Adrenal gland (tissue), 12 donors: ENCODE measurements around the gene KCP. TPM values are rescaled to one million over a fixed set of nuclear protein-coding genes. Genes with fewer than 3 reads are reported as not detected.

Experiments
- DNase-seq, 7 donors: peaks; one replicate each; pipeline ENCODE4 v3.0.0-alpha.2; 2019 to 2020
- H3K27ac ChIP-seq, 5 donors: fragments of 200-600 bp; sonication (generic) in 4 of 5; 1 replicate in 3 of 5; 2 replicates in 2 of 5; pipeline versions ENCODE4 v1.5.1 to v1.8.0; 2016 to 2020; ENCODE audit warnings: mild to moderate bottlenecking in 1 of 5
- H3K27me3 ChIP-seq: fragments of 200-600 bp; 2 replicates; pipeline ENCODE4 v1.8.0; 2021
- H3K36me3 ChIP-seq, 2 donors: fragments of 200-600 bp; replicated peaks in 1 of 2; 1 replicate in 1 of 2; 2 replicates in 1 of 2; pipeline versions ENCODE4 v1.5.1 to v1.8.0; 2018 to 2022
- H3K4me1 ChIP-seq, 2 donors: fragments of 200-600 bp; replicated peaks in 1 of 2; 1 replicate in 1 of 2; 2 replicates in 1 of 2; pipeline versions ENCODE4 v1.5.1 to v1.8.0; 2018 to 2021
- H3K4me3 ChIP-seq, 4 donors: fragments of 200-600 bp; sonication (generic) in 3 of 4; one replicate each; pipeline ENCODE4 v1.5.1; 2016 to 2018
- H3K9me3 ChIP-seq, 3 donors: fragments of 200-600 bp; sonication (generic) in 1 of 3; replicated peaks in 1 of 3; 1 replicate in 2 of 3; 2 replicates in 1 of 3; pipeline versions ENCODE4 v1.5.1 to v1.8.0; 2016 to 2021
- CTCF ChIP-seq, 6 experiments: fragments of 450-650 bp in 4 of 6; fragments of 200-600 bp in 2 of 6; sonication (generic) in 1 of 6; IDR thresholded peaks; 1 replicate in 5 of 6; 2 replicates in 1 of 6; pipeline versions ENCODE4 v1.5.1 to v1.8.0; 2016 to 2021; ENCODE audit warnings: antibody characterized with exemption in 6 of 6, mild to moderate bottlenecking in 2 of 6, moderate library complexity in 1 of 6
- POLR2A ChIP-seq, 2 donors: fragments of 450-650 bp; IDR thresholded peaks; one replicate each; pipeline ENCODE4 v1.6.1; 2017; ENCODE audit warnings: antibody characterized with exemption in 2 of 2, mild to moderate bottlenecking in 2 of 2, moderate library complexity in 1 of 2
- WGBS, 4 donors: extraction: QIAGEN DNeasy Blood & Tissue Kit in 2 of 4; methylation state at CpG; one replicate each; pipeline versions ENCODE4 v1.1.5 to v1.1.7; 2013 to 2017; 5-methylcytosine and 5-hydroxymethylcytosine counted together
- intact Hi-C, 2 donors: fragments of 100-400 bp; cut with DNase I; formaldehyde crosslinking; loops; one replicate each; pipeline versions ENCODE4 v1.14.1 to v1.15.0; 2022 to 2023
- polyA plus RNA-seq, 3 donors: library from polyadenylated mRNA; stranded (reverse); fragments of 200-250 nt in 2 of 3; fragments of 350-450 nt in 1 of 3; fragmentation: Illumina TruSeq in 1 of 3; extraction: RNeasy Lipid Tissue Mini Kit (QIAGEN cat#74804) in 1 of 3; gene quantifications; one replicate each; pipeline ENCODE4 v1.2.3, GENCODE V29; 2013 to 2014
- total RNA-seq, 9 donors: library from RNA; depleted of rRNA in 4 of 9; stranded (reverse); fragments of >200 nt in 4 of 9; fragments of 120-200 nt in 1 of 9; fragmentation: NEBNext Ultra II Directional in 1 of 9; extraction: Animal tissue kit (Norgen Biotek cat#: 25700) in 1 of 9; gene quantifications; one replicate each; pipeline versions ENCODE4 v1.1.0 to v1.2.4, GENCODE V29; 2013 to 2023
- donor health status: healthy with polysubstance abuse.
- donor health status: Bipolar disorder and iron deficiency.
- donor health status: DM: yes; HTN: yes; CAD: no.
- donor health status: DM: no; HTN: no; CAD: no.
- donor health status: DM: no; HTN: no; CAD: no.
- donor health status: DM: yes; HTN: yes; CAD: no.

Gene KCP
- total and polyA plus RNA-seq, 12 donors: 0.11 to 8.0 (median 0.37) TPM; not detected in 3

DNA sequence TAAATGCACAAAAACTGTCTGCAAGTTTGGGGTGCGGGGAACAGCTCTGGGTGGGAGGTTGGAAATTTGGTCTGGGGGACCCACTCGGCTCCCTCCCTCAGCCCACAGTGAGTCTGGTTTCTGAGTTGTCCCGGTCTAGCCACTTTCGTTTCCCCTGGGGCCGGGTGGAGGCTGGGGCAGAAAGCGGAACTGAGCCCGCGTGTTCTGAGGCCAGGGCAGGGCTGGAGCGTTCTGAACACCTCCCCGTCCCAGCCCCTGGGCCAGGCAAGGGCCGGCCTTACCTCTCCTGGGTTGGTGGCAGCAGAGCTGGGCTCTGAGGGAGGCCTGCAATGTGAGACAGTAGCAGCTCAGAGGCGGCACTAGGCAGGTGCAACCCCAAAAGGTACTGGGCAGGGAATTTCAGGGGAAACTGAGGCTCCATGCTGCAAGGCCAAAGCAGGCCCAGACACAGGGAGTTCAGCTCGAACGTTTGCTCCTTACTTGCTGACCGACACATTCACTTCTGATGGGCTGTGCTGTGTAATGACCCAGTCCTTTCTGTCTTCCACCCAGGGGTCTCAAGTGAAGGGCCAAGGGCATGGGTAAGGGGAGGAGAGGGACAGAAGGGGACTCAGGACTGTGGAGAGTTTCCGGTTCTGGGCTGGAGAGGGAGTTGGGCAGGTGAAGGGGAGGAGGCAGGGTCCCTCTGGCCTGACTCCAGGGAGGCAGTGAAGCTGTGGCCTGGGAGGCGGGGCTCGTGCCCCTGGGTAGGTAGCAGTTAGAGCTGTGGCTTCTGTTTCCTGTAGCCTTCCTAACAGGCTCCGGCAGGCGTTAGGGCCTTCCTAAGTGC is 30.2 kb upstream of the KCP start:
- Histone ChIP-seq H3K4me1 (peaks cover 3 to 7% of the 10 kb centered on the region in 2 donors), H3K9me3 (no peaks in the 10 kb centered on the region), H3K4me3 (no peak overlapping the region), H3K27me3 (no peaks in the 10 kb centered on the region), H3K36me3 (no peaks in the 10 kb centered on the region), H3K27ac (peak overlapping the region in 3 of 5 donors; percentile 21 to 76 (median 37))
- WGBS, 4 donors: 55 to 78% (median 75%) methylated on average over 11 to 20 of the region's 20 CpGs
- peak in 4 of 7 donors; percentile 52 to 69 (median 54) for DNase-seq
- intact Hi-C loops: no loop called here
- TF ChIP-seq POLR2A (IDR thresholded peaks at IDR 0.05) (peak in 1 of 2 donors; percentile 8), CTCF (IDR thresholded peaks at IDR 0.05) (no peak)

DNA sequence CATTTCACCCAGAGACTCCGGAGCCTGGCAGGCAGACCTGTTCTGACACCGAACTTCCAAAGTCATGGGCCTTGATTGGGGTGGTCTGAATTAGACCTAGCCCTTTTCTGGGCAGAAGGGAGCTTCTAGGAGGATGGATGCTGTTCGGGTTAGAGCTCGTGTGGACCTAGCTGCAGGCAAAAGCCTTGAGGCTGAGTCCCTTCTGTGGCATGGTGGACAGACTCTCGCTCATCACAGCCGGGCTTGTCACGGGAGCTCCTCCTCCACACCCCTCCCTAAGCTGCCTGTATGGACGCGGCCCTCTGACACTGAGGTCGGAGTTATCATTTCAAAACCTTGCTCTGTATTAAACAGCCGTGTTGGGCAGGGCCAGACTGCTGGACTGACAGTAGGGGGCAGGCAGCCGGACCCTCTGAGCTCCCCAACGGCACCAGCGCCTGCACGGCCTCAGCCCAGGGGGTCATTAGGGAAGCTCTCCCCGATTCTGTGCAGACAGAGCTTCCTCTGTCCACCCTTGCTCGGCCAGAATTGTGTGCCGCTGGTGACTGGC is 29.4 kb upstream of the KCP start:
- H3K4me1 ChIP-seq: peaks cover 3 to 7% of the 10 kb centered on the region in 2 donors
- peak overlapping the region in 1 of 4 donors; percentile 66 for H3K4me3 ChIP-seq
- peak in 1 of 7 donors; percentile 49 for DNase-seq
- no peaks in the 10 kb centered on the region for H3K9me3 ChIP-seq
- peak overlapping the region in 4 of 5 donors; percentile 21 to 76 (median 34) for H3K27ac ChIP-seq
- no peaks in the 10 kb centered on the region for H3K36me3 ChIP-seq
- 65 to 79% (median 72%) methylated on average over 8 to 18 of the region's 18 CpGs for WGBS, 4 donors
- no peaks in the 10 kb centered on the region for H3K27me3 ChIP-seq
- intact Hi-C loops: no loop called here
- TF ChIP-seq CTCF (IDR thresholded peaks at IDR 0.05): no peak

GRCh38 chr7:128939075-128939860 is 28.8 kb upstream of the KCP start:
- peak overlapping the region in 4 of 5 donors; percentile 12 to 76 (median 47) for H3K27ac ChIP-seq
- peak in 1 of 7 donors; percentile 54 for DNase-seq
- intact Hi-C loops: no loop called here
- TF ChIP-seq CTCF (IDR thresholded peaks at IDR 0.05): no peak
- TF ChIP-seq POLR2A (IDR thresholded peaks at IDR 0.05): no peak
- H3K36me3 ChIP-seq: no peaks in the 10 kb centered on the region
- 35 to 57% (median 46%) methylated on average over 3 to 7 of the region's 7 CpGs for WGBS, 4 donors
- peaks cover 3 to 7% of the 10 kb centered on the region in 2 donors for H3K4me1 ChIP-seq
- no peaks in the 10 kb centered on the region for H3K9me3 ChIP-seq
- no peaks in the 10 kb centered on the region for H3K27me3 ChIP-seq
- H3K4me3 ChIP-seq: peak overlapping the region in 1 of 4 donors; percentile 66

DNA sequence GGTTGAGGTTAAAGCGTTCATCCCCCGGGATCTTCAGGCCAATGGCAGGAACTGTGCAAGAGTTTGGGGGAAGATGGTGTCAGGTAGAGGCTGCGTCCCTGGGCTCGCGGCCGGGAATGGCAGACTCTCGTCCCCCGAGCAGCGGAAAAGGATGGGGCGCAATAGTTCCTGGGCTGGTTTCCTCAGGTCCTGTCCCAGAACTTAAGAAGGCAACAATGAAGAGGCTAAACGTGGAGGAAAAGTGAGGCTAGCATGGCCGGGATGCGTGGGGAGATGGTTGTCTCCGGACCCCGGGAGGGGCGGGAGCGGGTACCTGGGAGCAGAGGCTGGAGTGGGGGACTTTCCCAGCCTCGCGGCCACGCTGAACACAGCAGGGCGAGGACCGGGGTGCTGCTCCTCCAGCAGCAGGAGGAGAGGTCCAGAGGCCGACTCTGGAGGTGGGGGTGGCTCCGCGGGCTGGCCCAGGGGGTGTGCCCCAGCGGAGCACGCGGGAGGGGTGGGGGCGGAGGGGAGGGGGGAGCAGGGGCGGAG is 28.1 kb upstream of the KCP start:
- 1 to 5% (median 3%) methylated on average over 18 to 29 of the region's 30 CpGs for WGBS, 4 donors

More for the DNA sequence above, 28.1 kb upstream of the KCP start:
- DNase-seq: peak in 2 of 7 donors; percentile 18 to 49
- peaks cover 3 to 7% of the 10 kb centered on the region in 2 donors for H3K4me1 ChIP-seq
- no peaks in the 10 kb centered on the region for H3K36me3 ChIP-seq
- no peaks in the 10 kb centered on the region for H3K27me3 ChIP-seq
- intact Hi-C loops: no loop called here
- TF ChIP-seq POLR2A (IDR thresholded peaks at IDR 0.05): no peak
- TF ChIP-seq CTCF (IDR thresholded peaks at IDR 0.05): no peak
- peak overlapping the region in 2 of 5 donors; percentile 64 to 76 for H3K27ac ChIP-seq
- H3K4me3 ChIP-seq: peak overlapping the region; percentile 11 to 66 (median 42)
- no peaks in the 10 kb centered on the region for H3K9me3 ChIP-seq
